GM10266 (cell line): ENCODE results near the gene ENPP6.
A peak's percentile ranks its signal among the peaks of the same experiment; 100 is the strongest.

ENCODE experiments used
- DNase-seq: peaks from one replicate; pipeline ENCODE4 v3.0.0; 2012; ENCODE audit errors: extremely low spot score
- TF ChIP-seq, protein P1 (sequence below): IDR thresholded peaks from 2 replicates; pipeline ENCODE4 v1.5.1; 2012; ENCODE audit warnings: mild to moderate bottlenecking, low read depth; ENCODE audit not compliant: control insufficient read depth, insufficient read depth; ENCODE audit errors: missing control alignments

ENPP6 gene

DNA sequence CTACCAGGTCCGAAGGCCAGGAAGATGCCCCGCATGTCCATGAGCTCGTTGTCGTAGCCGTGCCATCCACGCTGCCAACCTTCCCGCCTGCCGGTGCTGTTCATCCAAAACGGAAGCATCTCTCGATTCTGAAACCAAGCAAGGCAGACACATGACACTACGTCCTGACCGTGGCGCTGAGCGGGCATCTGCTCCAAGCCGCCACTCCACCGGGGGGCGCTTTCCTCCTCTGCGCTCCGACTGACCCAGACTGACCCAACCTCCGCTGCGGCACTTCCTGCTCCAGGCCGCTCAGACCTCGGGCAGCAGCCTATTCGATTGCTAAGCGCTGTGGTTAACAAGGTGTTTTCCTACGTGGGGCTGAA is 120.5 kb downstream of the ENPP6 start:
- no peak for DNase-seq
- TF ChIP-seq, protein P1, sequence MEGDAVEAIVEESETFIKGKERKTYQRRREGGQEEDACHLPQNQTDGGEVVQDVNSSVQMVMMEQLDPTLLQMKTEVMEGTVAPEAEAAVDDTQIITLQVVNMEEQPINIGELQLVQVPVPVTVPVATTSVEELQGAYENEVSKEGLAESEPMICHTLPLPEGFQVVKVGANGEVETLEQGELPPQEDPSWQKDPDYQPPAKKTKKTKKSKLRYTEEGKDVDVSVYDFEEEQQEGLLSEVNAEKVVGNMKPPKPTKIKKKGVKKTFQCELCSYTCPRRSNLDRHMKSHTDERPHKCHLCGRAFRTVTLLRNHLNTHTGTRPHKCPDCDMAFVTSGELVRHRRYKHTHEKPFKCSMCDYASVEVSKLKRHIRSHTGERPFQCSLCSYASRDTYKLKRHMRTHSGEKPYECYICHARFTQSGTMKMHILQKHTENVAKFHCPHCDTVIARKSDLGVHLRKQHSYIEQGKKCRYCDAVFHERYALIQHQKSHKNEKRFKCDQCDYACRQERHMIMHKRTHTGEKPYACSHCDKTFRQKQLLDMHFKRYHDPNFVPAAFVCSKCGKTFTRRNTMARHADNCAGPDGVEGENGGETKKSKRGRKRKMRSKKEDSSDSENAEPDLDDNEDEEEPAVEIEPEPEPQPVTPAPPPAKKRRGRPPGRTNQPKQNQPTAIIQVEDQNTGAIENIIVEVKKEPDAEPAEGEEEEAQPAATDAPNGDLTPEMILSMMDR: peak; percentile 26

DNA sequence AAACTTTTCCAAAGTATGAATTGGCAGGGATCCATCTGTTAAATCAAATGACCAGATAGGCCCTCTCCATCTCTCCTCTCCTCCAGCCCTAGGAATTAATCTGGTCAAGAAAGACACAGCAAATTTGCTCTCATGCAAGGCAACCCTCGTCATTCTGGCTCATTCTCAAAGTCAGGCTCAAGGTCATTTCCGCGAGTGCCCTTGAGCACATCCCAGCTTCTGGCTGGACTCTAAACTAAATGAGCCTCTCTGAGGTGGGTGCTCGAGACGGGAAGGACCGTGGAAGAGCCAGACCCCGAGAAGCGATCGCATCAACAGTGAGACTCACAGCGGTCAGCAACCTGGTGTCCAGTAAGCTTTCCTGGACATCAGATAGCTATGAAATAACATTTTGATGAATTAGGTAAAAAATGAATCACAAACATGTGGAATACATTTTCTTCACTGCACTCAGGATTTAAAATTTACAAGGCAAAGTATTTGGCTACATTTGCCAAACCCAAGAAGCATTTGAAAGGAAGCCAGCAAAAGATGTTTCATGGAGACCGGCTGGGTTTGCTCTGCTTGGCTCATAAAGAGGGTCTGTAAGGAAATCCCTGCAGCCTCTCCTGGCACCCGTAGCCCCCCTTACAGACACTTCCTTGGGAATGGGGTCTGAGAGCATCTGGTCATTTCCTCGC is 121.0 kb downstream of the ENPP6 start:
- TF ChIP-seq, protein P1: no peak
- DNase-seq: no peak

DNA sequence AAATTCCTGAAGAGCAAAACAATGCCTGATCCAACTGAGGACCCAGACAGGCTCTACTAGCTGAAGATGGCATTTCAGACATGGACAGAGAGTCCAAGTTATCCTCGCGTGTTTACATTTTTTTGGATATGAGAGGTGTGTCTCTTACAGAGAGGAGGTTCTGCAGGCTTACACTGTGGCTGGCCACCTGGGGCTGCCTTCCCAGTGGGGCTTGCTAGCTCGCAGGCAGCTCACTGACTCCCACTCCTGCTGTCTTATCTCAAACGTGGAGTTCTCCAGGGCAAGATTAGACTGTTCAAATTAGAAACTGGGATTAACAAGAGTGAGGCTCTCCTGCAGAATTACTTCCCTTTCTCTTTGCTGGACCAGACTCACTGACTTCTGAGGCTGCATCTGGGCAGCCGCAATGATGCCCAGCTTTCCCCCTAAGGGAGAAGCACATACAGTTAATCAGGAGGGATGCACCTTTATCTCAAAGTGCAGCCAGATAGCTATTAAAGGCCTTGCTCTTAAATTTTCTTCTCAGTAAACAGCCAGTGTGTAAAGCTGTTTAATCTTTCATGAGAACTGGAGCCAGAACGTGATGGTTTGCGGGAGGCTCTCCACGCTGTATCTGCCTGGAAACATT is 123.0 kb downstream of the ENPP6 start:
- no peak for DNase-seq
- TF ChIP-seq, protein P1: no peak

DNA sequence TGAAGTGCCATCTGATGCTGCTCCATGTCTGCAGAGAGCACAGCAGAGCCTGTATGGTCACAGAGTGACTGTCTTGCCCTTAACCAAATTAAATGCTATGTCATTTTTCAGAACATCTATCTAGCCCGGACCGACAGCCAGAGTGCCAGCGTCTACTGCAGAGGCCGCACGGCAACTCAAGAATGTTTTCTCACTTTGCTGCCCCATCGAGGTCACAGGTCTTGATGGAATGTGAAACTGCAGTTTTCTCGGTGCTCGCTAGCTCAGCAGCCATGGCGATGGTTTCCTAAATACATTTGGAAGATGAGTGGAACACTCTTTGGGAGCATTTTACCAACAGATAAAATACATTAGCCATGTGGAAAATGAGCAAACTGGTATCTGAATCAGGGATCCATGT is 125.7 kb downstream of the ENPP6 start:
- TF ChIP-seq, protein P1: no peak
- DNase-seq: no peak

- no peak for DNase-seq
- TF ChIP-seq, protein P1: no peak
Measured at GRCh38 chr4:184090571-184090970, 127.1 kb downstream of the ENPP6 start.

DNA sequence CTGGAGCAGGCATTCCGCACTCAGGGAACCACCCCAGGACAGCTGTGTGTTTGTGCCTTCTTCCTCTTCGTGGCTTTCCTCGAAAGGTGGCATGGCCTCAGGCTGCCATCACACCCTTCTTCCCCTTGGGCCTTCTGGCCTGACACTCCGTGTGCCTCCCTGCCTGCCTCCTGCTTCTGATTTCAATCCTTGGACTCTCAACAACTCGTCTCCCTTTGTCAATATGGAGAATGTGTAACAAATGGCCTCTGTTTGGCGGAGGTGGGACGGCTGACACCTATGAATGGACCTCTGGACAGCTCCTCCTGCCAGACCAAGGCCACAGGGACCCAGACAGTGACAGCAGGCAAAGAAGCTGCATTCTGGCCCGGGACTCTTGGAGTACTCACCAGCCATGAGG is 137.0 kb downstream of the ENPP6 start:
- TF ChIP-seq, protein P1: no peak
- no peak for DNase-seq

- no peak for DNase-seq
- TF ChIP-seq, protein P1: no peak
Measured at GRCh38 chr4:184074677-184075388, 142.8 kb downstream of the ENPP6 start.
